GM23248 (cell line): ENCODE data around the gene ERICH3.
"Not testable (repeated sequence)": the region's sequence is repeated elsewhere in the genome, so short reads cannot be mapped to it uniquely, and the experiment has no call there.

Experiments
- EZH2 ChIP-seq: fragments of 200-600 bp; sonication (generic); IDR thresholded peaks from 2 replicates; pipeline ENCODE4 v1.6.1; 2018; ENCODE audit warnings: antibody characterized with exemption, mild to moderate bottlenecking; ENCODE audit not compliant: insufficient read depth, poor library complexity, severe bottlenecking
- EZH2phosphoT487 ChIP-seq: fragments of 200-600 bp; sonication (generic); IDR thresholded peaks from 2 replicates; pipeline ENCODE4 v1.6.1; 2018; ENCODE audit warnings: antibody characterized with exemption, moderate library complexity, mild to moderate bottlenecking, low read depth; ENCODE audit not compliant: insufficient read depth

DNA sequence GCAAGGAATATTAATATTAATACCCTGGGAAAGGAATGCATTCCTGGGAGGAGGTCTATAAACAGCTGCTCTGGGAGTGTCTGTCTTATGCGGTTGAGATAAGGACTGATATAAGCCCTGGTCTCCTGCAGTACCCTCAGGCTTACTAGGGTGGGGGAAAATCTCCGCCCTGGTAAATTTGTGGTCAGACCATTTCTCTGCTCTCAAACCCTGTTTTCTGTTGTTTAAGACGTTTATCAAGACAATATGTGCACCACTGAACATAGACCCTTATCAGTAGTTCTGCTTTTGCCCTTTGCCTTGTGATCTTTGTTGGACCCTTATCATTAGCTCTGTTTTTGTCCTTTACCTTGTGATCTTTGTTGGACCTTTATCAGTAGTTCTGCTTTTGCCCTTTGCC lies 2.7 kb downstream of the ERICH3 start:
- TF ChIP-seq EZH2phosphoT487, EZH2: not testable (repeated sequence)
